Heart left ventricle (tissue), 16 donors: ENCODE data around the gene WDFY3. TPM values are rescaled to one million over a fixed set of nuclear protein-coding genes. Genes with fewer than 3 reads are reported as not detected.
A peak's percentile ranks its signal among the peaks of the same experiment; 100 is the strongest.

Experiments
- ATAC-seq, 4 donors: fragments of 200-7000 bp; cut with Tn5 transposase; one replicate each; pipeline ENCODE4 v1.9.1; 2020 to 2022; ENCODE audit warnings: moderate library complexity in 4 of 4, mild to moderate bottlenecking in 3 of 4, moderate number of reproducible peaks in 1 of 4
- DNase-seq, 5 donors: peaks; one replicate each; pipeline ENCODE4 v3.0.0-alpha.2; 2020
- H3K27ac ChIP-seq, 12 donors: fragments of 200-600 bp; sonication (generic) in 4 of 12; one replicate each; pipeline versions ENCODE4 v1.5.0 to v1.8.0; 2016 to 2022; ENCODE audit warnings: mild to moderate bottlenecking in 2 of 12
- H3K27me3 ChIP-seq, 9 donors: fragments of 200-600 bp; sonication (generic) in 2 of 9; one replicate each; pipeline versions ENCODE4 v1.5.1 to v1.8.0; 2016 to 2022; ENCODE audit warnings: mild to moderate bottlenecking in 3 of 9
- H3K36me3 ChIP-seq, 9 donors: fragments of 200-600 bp; sonication (generic) in 2 of 9; one replicate each; pipeline versions ENCODE4 v1.5.0 to v1.8.0; 2018 to 2022; ENCODE audit warnings: mild to moderate bottlenecking in 2 of 9
- H3K4me1 ChIP-seq, 12 donors: fragments of 200-600 bp; sonication (generic) in 4 of 12; one replicate each; pipeline versions ENCODE4 v1.5.0 to v1.8.0; 2016 to 2022; ENCODE audit warnings: mild to moderate bottlenecking in 3 of 12
- H3K4me3 ChIP-seq, 12 donors: fragments of 200-600 bp; sonication (generic) in 4 of 12; one replicate each; pipeline versions ENCODE4 v1.5.0 to v1.8.0; 2017 to 2022; ENCODE audit warnings: mild to moderate bottlenecking in 9 of 12, moderate library complexity in 4 of 12
- H3K9me3 ChIP-seq, 12 donors: fragments of 200-600 bp; sonication (generic) in 4 of 12; one replicate each; pipeline versions ENCODE4 v1.5.0 to v1.8.0; 2016 to 2022; ENCODE audit warnings: mild to moderate bottlenecking in 1 of 12
- CTCF ChIP-seq, 12 donors: fragments of 200-600 bp; sonication (generic) in 4 of 12; IDR thresholded peaks; one replicate each; pipeline versions ENCODE4 v1.5.0 to v1.8.0; 2018 to 2022; ENCODE audit warnings: antibody characterized with exemption in 12 of 12, mild to moderate bottlenecking in 5 of 12
- POLR2A ChIP-seq, 2 donors: fragments of 450-650 bp; IDR thresholded peaks; one replicate each; pipeline ENCODE4 v1.6.1; 2017; ENCODE audit warnings: antibody characterized with exemption in 2 of 2, mild to moderate bottlenecking in 2 of 2, moderate library complexity in 2 of 2
- WGBS, 4 donors: extraction: QIAGEN DNeasy Blood & Tissue Kit in 2 of 4; methylation state at CpG; one replicate each; pipeline versions ENCODE4 v1.1.5 to v1.1.7; 2013 to 2018; 5-methylcytosine and 5-hydroxymethylcytosine counted together
- intact Hi-C, 10 donors: fragments of 100-400 bp; cut with DNase I; formaldehyde crosslinking; loops; one replicate each; pipeline versions ENCODE4 v1.11.1 to v1.14.2; 2022
- polyA plus RNA-seq, 2 donors: library from polyadenylated mRNA; stranded (reverse); fragments of 200-250 nt; gene quantifications; one replicate each; pipeline ENCODE4 v1.2.3, GENCODE V29; 2013
- total RNA-seq, 9 donors: library from RNA; depleted of rRNA in 2 of 9; stranded (reverse); fragments of >200 nt in 2 of 9; fragmentation: NEBNext Ultra II Directional in 3 of 9; extraction: Animal tissue kit (Norgen Biotek cat#: 25700) in 3 of 9; gene quantifications; one replicate each; pipeline versions ENCODE4 v1.1.0 to v1.2.4, GENCODE V29; 2016 to 2023
- donor health status: ischemic (EF 13 %, LVEDD 7.1; RV severe dilation, severe dysfunction).
- donor health status: healthy with polysubstance abuse.
- donor health status: DM: no; HTN: yes; CAD: no.
- donor health status: DM: no; HTN: no; CAD: no.
- donor health status: ischemic (EF 25% LVEDD 6.9; RV normal size, moderate dysfunction).
- donor health status: ischemic (EF 25% LVEDD 5.7; RV mildly dilated, moderate dysfunction).
- donor health status: healthy.
- donor health status: DM: yes; HTN: yes; CAD: no.
- donor health status: ischemic (EF 35%, LVEDD 5.7; RV mildly dilated, moderate dysfunction).
- donor health status: nonischemic (EF 11% LVEDD 7.7; RV severe dilation, severe dysfunction).
- donor health status: DM: yes; HTN: yes; CAD: no.
- donor health status: PGD.
- donor health status: ischemic (EF 29% LVEDD 5.4; RV normal size, mild dysfunction).
- donor health status: nonischemic (EF 23%, LVEDD 6.1; RV moderate dilation, normal function).

The WDFY3 gene
- total and polyA plus RNA-seq, 11 donors = 5.0 to 103 (median 40.4) TPM

GRCh38 chr4:84965553-84966381 lies 723 bp downstream of the WDFY3 start:
- Histone ChIP-seq H3K27ac (peak overlapping the region; percentile 88 to 97 (median 94)), H3K4me3 (peak overlapping the region; percentile 72 to 99 (median 85)), H3K36me3 (no peaks in the 10 kb centered on the region), H3K9me3 (no peaks in the 10 kb centered on the region), H3K27me3 (no peaks in the 10 kb centered on the region), H3K4me1 (peaks cover 0 to 36% (median 15%) of the 10 kb centered on the region in 12 donors)
- TF ChIP-seq CTCF (IDR thresholded peaks at IDR 0.05) (peak in 4 of 12 donors; percentile 17 to 31 (median 25)), POLR2A (IDR thresholded peaks at IDR 0.05) (no peak)
- ATAC-seq (peak in 3 of 4 donors; percentile 13 to 66 (median 57)), DNase-seq (peak; percentile 46 to 81 (median 56))
- intact Hi-C loops = loop anchor here in 7 of 10 donors (5.0 to 10.0 kb wide), 6 partner anchors 51 to 381 kb away; partner anchors contain the start of gene CDS1 (in 1 of the 7)
- 1% methylated on average over 28 to 98 of the region's 98 CpGs for WGBS, 4 donors

- Histone ChIP-seq H3K36me3 (no peaks in the 10 kb centered on the region), H3K9me3 (no peaks in the 10 kb centered on the region), H3K4me3 (peak overlapping the region; percentile 72 to 99 (median 85)), H3K4me1 (peaks cover 0 to 38% (median 20%) of the 10 kb centered on the region in 12 donors), H3K27me3 (no peaks in the 10 kb centered on the region), H3K27ac (peak overlapping the region; percentile 88 to 97 (median 94))
- no peak for TF ChIP-seq POLR2A (IDR thresholded peaks at IDR 0.05)
- no peak for TF ChIP-seq CTCF (IDR thresholded peaks at IDR 0.05)
- WGBS, 4 donors = 48 to 54% (median 49%) methylated on average over 6 of the region's 6 CpGs
- intact Hi-C loops = loop anchor here in 7 of 10 donors (5.0 to 10.0 kb wide), 6 partner anchors 50 to 380 kb away; partner anchors contain the start of gene CDS1 (in 1 of the 7)
- DNase-seq (no peak), ATAC-seq (no peak)
These were observed 1.4 kb downstream of the WDFY3 start for GRCh38 chr4:84964995-84965552.

- Histone ChIP-seq H3K4me3 (no peak overlapping the region), H3K27ac (no peak overlapping the region), H3K9me3 (no peaks in the 10 kb centered on the region), H3K4me1 (peaks cover 0 to 55% (median 37%) of the 10 kb centered on the region in 12 donors), H3K36me3 (no peaks in the 10 kb centered on the region), H3K27me3 (no peaks in the 10 kb centered on the region)
- intact Hi-C loops = loop anchor here in 6 of 10 donors (10.0 kb wide), 5 partner anchors 47 to 377 kb away; partner anchors contain the start of gene CDS1 (in 1 of the 6)
- TF ChIP-seq POLR2A (IDR thresholded peaks at IDR 0.05) (no peak), CTCF (IDR thresholded peaks at IDR 0.05) (no peak)
- no peak for ATAC-seq
- WGBS, 4 donors = 82 to 89% (median 85%) methylated on average over 5 of the region's 5 CpGs
- DNase-seq = no peak
These were observed 4.4 kb downstream of the WDFY3 start for GRCh38 chr4:84962102-84962501.

- Histone ChIP-seq H3K4me1 (peaks cover 0 to 71% (median 42%) of the 10 kb centered on the region in 12 donors), H3K27me3 (no peaks in the 10 kb centered on the region), H3K27ac (no peak overlapping the region), H3K9me3 (no peaks in the 10 kb centered on the region), H3K36me3 (no peaks in the 10 kb centered on the region), H3K4me3 (no peak overlapping the region)
- ATAC-seq (peak in 1 of 4 donors; percentile 31), DNase-seq (no peak)
- intact Hi-C loops = loop anchor here in 1 of 10 donors (5.0 kb wide), 1 partner anchor 36 kb away; no protein-coding TSS in a partner anchor
- TF ChIP-seq POLR2A (IDR thresholded peaks at IDR 0.05) = no peak
- no peak for TF ChIP-seq CTCF (IDR thresholded peaks at IDR 0.05)
These were observed 8.1 kb downstream of the WDFY3 start for GRCh38 chr4:84958434-84958833.
